CD14-positive monocyte (primary cell): ENCODE data around the gene TUSC2. TPM values are rescaled to one million over a fixed set of nuclear protein-coding genes. Genes with fewer than 3 reads are reported as not detected.

Source experiments
- DNase-seq, 3 donors: peaks; one replicate each; pipeline ENCODE4 v3.0.0-alpha.2; 2011 to 2022
- H2AFZ ChIP-seq: 2 replicates; pipeline ENCODE4 v1.6.0; 2012; ENCODE audit warnings: mild to moderate bottlenecking, low read depth, low read length, inconsistent platforms; ENCODE audit not compliant: insufficient read depth, poor library complexity, severe bottlenecking
- H3K27ac ChIP-seq, 2 donors: 1 replicate in 1 of 2; 2 replicates in 1 of 2; pipeline ENCODE4 v1.5.1; 2012 to 2013; ENCODE audit warnings: low read length in 2 of 2, control low read depth in 1 of 2, inconsistent platforms in 1 of 2, low read depth in 1 of 2, mild to moderate bottlenecking in 1 of 2
- H3K27me3 ChIP-seq, 2 donors: one replicate each; pipeline versions ENCODE4 v1.6.0 to v1.6.1; 2011 to 2013; ENCODE audit warnings: low read length in 2 of 2; ENCODE audit not compliant: control insufficient read depth in 2 of 2, insufficient read depth in 2 of 2
- H3K36me3 ChIP-seq, 2 donors: replicated peaks in 1 of 2; 1 replicate in 1 of 2; 2 replicates in 1 of 2; pipeline versions ENCODE4 v1.5.1 to v1.6.1; 2012 to 2013; ENCODE audit warnings: low read length in 2 of 2, control low read depth in 1 of 2, inconsistent platforms in 1 of 2, mild to moderate bottlenecking in 1 of 2; ENCODE audit not compliant: insufficient read depth in 2 of 2, control insufficient read depth in 1 of 2
- H3K4me1 ChIP-seq, 2 donors: 1 replicate in 1 of 2; 2 replicates in 1 of 2; pipeline versions ENCODE4 v1.5.1 to v1.6.1; 2012 to 2013; ENCODE audit warnings: low read length in 2 of 2, control low read depth in 1 of 2, inconsistent platforms in 1 of 2, mild to moderate bottlenecking in 1 of 2, moderate library complexity in 1 of 2; ENCODE audit not compliant: insufficient read depth in 2 of 2, control insufficient read depth in 1 of 2
- H3K4me2 ChIP-seq: replicated peaks from 2 replicates; pipeline ENCODE3; 2012; ENCODE audit warnings: low read length, moderate library complexity, mild to moderate bottlenecking; ENCODE audit not compliant: poor library complexity, severe bottlenecking; ENCODE audit errors: extremely low read depth
- H3K4me3 ChIP-seq, 3 experiments: fragments of 200-600 bp in 1 of 3; sonication (generic) in 1 of 3; replicated peaks in 1 of 3; 1 replicate in 2 of 3; 2 replicates in 1 of 3; pipeline ENCODE4 v1.5.1; 2011 to 2013; ENCODE audit warnings: low read length in 3 of 3, mild to moderate bottlenecking in 3 of 3, control low read depth in 2 of 3, low read depth in 2 of 3, inconsistent platforms in 1 of 3, moderate library complexity in 1 of 3
- H3K79me2 ChIP-seq: 2 replicates; pipeline ENCODE4 v1.6.0; 2012; ENCODE audit warnings: mild to moderate bottlenecking, control low read depth, inconsistent platforms, low read length, moderate library complexity; ENCODE audit not compliant: insufficient read depth
- H3K9ac ChIP-seq: 2 replicates; pipeline ENCODE4 v1.6.0; 2017; ENCODE audit warnings: low read length, mild to moderate bottlenecking; ENCODE audit not compliant: insufficient read depth, poor library complexity, severe bottlenecking
- H3K9me3 ChIP-seq, 2 donors: replicated peaks in 1 of 2; 1 replicate in 1 of 2; 2 replicates in 1 of 2; pipeline versions ENCODE4 v1.5.1 to v1.6.1; 2012 to 2013; ENCODE audit warnings: low read length in 2 of 2, control low read depth in 1 of 2; ENCODE audit not compliant: control insufficient read depth in 1 of 2, insufficient read depth in 1 of 2
- H4K20me1 ChIP-seq: 2 replicates; pipeline ENCODE4 v1.6.0; 2012; ENCODE audit warnings: mild to moderate bottlenecking, low read length, control low read depth, moderate library complexity; ENCODE audit not compliant: insufficient read depth
- H3K27ac Mint-ChIP-seq, 7 donors: one replicate each; pipeline ENCODE4 v1.8.0; 2020; ENCODE audit warnings: mild to moderate bottlenecking in 7 of 7, mixed read lengths in 7 of 7, moderate library complexity in 6 of 7, inconsistent platforms in 2 of 7
- H3K27me3 Mint-ChIP-seq, 3 donors: one replicate each; pipeline ENCODE4 v1.8.0; 2021 to 2022; ENCODE audit warnings: low read depth in 3 of 3, mild to moderate bottlenecking in 3 of 3, mixed read lengths in 3 of 3, moderate library complexity in 3 of 3, inconsistent platforms in 1 of 3
- H3K36me3 Mint-ChIP-seq, 2 donors: one replicate each; pipeline ENCODE4 v1.8.0; 2020; ENCODE audit warnings: mixed read lengths in 2 of 2, inconsistent platforms in 1 of 2, mild to moderate bottlenecking in 1 of 2
- H3K4me1 Mint-ChIP-seq: one replicate; pipeline ENCODE4 v1.8.0; 2020; ENCODE audit warnings: mild to moderate bottlenecking, mixed read lengths
- H3K4me3 Mint-ChIP-seq, 2 donors: one replicate each; pipeline ENCODE4 v1.8.0; 2020; ENCODE audit warnings: mild to moderate bottlenecking in 2 of 2, mixed read lengths in 2 of 2, moderate library complexity in 1 of 2
- H3K9me3 Mint-ChIP-seq, 7 donors: one replicate each; pipeline ENCODE4 v1.8.0; 2020 to 2022; ENCODE audit warnings: mixed read lengths in 7 of 7, mild to moderate bottlenecking in 6 of 7, moderate library complexity in 6 of 7, inconsistent platforms in 2 of 7
- CTCF ChIP-seq: fragments of 200-600 bp; IDR thresholded peaks from one replicate; pipeline ENCODE4 v1.8.0; 2022; ENCODE audit warnings: antibody characterized with exemption, mild to moderate bottlenecking
- WGBS: methylation state at CpG from one replicate; pipeline ENCODE4 v1.1.5; 2013; ENCODE audit warnings: missing lambda C conversion rate; ENCODE audit not compliant: insufficient coverage; 5-methylcytosine and 5-hydroxymethylcytosine counted together
- intact Hi-C, 2 donors: fragments of 100-400 bp; cut with micrococcal nuclease; formaldehyde crosslinking; loops; one replicate each; pipeline versions ENCODE4 v1.15.0 to v1.15.1; 2023
- polyA plus RNA-seq, 3 donors: library from polyadenylated mRNA; depleted of rRNA in 1 of 3; unstranded in 2 of 3; stranded (reverse) in 1 of 3; fragments of 300-500 nt in 2 of 3; fragments of >200 nt in 1 of 3; fragmentation: Illumina TruSeq in 2 of 3; gene quantifications; 1 replicate in 2 of 3; 2 replicates in 1 of 3; pipeline ENCODE4 v1.2.3, GENCODE V29; 2012 to 2021

Gene TUSC2
- polyA plus RNA-seq, 3 donors: 22.6 to 55.7 (median 47.0) TPM

- H3K27me3 ChIP-seq: no peaks in the 10 kb centered on the region
- H3K27ac Mint-ChIP-seq: peak overlapping the region in 2 of 7 donors; percentile 65 to 80
- H3K27me3 Mint-ChIP-seq: no peaks in the 10 kb centered on the region
- no peak overlapping the region for H3K4me2 ChIP-seq
- peaks cover 30% of the 10 kb centered on the region for H4K20me1 ChIP-seq
- no peak overlapping the region for H3K4me3 Mint-ChIP-seq
- no peak overlapping the region for H2AFZ ChIP-seq
- H3K4me1 ChIP-seq: peaks cover 54 to 75% of the 10 kb centered on the region in 2 donors
- TF ChIP-seq CTCF: peak; percentile 72
- peaks cover 20 to 22% of the 10 kb centered on the region in 2 donors for H3K36me3 Mint-ChIP-seq
- H3K9me3 Mint-ChIP-seq: no peaks in the 10 kb centered on the region
- intact Hi-C loops: loop anchor here (2.0 to 5.0 kb wide), 2 partner anchors 200 to 202 kb away; no protein-coding TSS in a partner anchor
- peak; percentile 71 to 81 (median 79) for DNase-seq
- peaks cover 9 to 16% of the 10 kb centered on the region in 2 donors for H3K36me3 ChIP-seq
- no peaks in the 10 kb centered on the region for H3K9me3 ChIP-seq
- peaks cover 40% of the 10 kb centered on the region for H3K79me2 ChIP-seq
- no peak overlapping the region for H3K9ac ChIP-seq
- WGBS: 100% methylated on average over 3 of the region's 14 CpGs
- H3K4me3 ChIP-seq: no peak overlapping the region
- H3K27ac ChIP-seq: no peak overlapping the region
- peaks cover 73% of the 10 kb centered on the region for H3K4me1 Mint-ChIP-seq
Measured at GRCh38 chr3:50347187-50347813, 19.3 kb upstream of the TUSC2 start.

- no peak within 1 kb of the TSS for H3K9ac ChIP-seq
- peak within 1 kb of the TSS; percentile 67 for H2AFZ ChIP-seq
Measured at GRCh38 chr3:50345586-50346234, 17.7 kb upstream of the TUSC2 start, which contains the start of gene ZMYND10. ZMYND10 (minus strand) TSS chr3:50345732; CDS start chr3:50345579, 153 bp downstream.

More at GRCh38 chr3:50345586-50346234, 17.7 kb upstream of the TUSC2 start, which contains the start of gene ZMYND10:
- H4K20me1 ChIP-seq: peaks cover 15% of the 10 kb centered on the region
- peak within 1 kb of the TSS; percentile 83 for H3K4me2 ChIP-seq
- Mint-ChIP-seq H3K4me3 (peak within 1 kb of the TSS; percentile 80 to 90), H3K9me3 (no peaks in the 10 kb centered on the region), H3K36me3 (peaks cover 17 to 18% of the 10 kb centered on the region in 2 donors), H3K4me1 (peaks cover 79% of the 10 kb centered on the region), H3K27me3 (no peaks in the 10 kb centered on the region), H3K27ac (peak within 1 kb of the TSS; percentile 70 to 89 (median 82))
- H3K4me1 ChIP-seq: peaks cover 59 to 79% of the 10 kb centered on the region in 2 donors
- peak within 1 kb of the TSS; percentile 26 to 70 (median 42) for H3K4me3 ChIP-seq
- no peak within 1 kb of the TSS for H3K27ac ChIP-seq
- H3K79me2 ChIP-seq: peaks cover 43% of the 10 kb centered on the region
- TF ChIP-seq CTCF: no peak
- H3K9me3 ChIP-seq: no peaks in the 10 kb centered on the region
- intact Hi-C loops: loop anchor here (2.0 to 5.0 kb wide), 2 partner anchors 202 to 203 kb away; no protein-coding TSS in a partner anchor
- DNase-seq: peak; percentile 64 to 72 (median 70)
- H3K27me3 ChIP-seq: no peaks in the 10 kb centered on the region
- H3K36me3 ChIP-seq: peaks cover 9 to 16% of the 10 kb centered on the region in 2 donors
- 7% methylated on average over 45 of the region's 45 CpGs for WGBS
